GM19438 (cell line): Measurements from ENCODE around the gene RNASE8.

Source experiments
- ATAC-seq: cut with Tn5 transposase; IDR thresholded peaks from one replicate; pipeline ENCODE4 v1.9.1; 2021; ENCODE audit warnings: low read depth; ENCODE audit not compliant: unreplicated experiment

The RNASE8 gene

DNA sequence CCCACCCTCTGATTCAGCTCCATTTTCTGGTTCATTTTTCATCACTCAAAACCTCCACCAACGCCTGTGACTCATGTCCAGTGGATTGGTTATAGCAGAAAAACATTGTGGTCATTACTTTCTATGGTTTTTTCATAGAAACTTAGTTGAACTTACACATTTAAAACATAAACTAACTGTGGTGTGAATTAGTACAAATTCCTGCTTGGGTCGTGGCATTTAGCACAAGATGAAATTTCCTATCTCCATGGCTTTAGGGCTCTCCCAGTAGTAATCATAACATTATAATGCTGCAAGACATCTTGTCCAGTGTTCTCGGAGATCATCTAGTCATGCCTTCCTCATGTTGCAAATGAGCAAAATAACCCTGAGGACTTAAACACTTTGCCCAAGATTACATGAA is 8.3 kb upstream of the RNASE8 start:
- ATAC-seq: no peak

DNA sequence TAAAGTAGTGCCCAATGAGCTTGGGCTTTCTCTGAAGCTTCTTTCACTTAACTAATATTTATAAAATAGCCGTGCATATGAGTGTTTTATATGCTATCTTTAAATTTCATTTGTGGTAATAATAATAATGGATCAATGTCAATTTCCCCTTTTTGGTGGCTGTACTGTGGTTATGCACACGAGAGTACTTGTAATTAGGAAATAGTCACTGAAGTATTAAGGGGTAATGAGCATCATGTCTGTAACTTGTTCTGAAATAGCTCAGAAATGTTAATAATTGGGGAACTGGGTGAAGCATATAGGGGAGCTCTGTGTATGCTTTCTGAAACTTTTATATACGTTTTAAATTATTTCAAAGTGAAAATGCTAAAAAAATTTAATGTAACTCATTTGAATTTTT is 7.0 kb upstream of the RNASE8 start:
- no peak for ATAC-seq

DNA sequence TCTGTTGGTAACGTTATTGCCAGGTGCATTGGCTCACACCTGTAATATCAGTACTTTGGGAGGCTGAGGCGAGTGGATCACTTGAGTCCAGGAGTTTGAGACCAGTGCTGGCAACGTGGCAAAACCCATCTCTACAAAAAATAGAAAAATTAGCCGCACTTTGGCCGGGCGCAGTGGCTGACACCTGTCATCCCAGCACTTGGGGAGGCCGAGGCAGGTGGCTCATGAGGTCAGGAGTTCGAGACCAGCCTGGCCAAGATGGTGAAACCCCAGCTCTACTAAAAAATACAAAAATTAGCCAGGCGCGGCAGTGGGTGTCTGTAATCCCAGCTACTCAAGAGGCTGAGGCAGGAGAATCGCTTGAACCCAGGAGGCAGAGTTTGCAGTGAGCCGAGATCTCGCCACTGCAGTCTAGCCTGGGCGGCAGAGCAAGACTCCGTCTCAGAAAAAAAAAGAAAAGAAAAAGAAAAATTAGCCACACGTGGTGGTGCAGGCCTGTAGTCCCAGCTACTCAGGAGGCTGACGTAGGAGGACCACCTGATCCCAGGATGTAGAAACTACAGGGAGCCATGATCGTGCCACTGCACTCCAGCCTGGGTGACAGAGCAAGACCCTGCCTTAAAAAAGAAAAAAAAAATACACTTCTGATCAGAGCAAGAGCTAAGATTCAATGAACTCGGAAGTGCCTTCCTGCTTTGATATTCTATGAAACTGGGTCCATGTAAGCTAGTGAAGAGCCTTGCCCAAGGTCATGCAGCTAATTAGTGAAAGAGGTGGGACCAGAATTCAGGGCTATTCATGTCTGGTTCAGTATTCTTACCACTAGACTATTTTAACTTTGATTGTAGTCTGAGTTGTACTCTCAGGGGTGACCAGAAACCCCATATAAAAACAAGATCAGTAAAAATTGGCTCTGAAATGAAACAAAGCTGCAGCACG is 4.2 kb upstream of the RNASE8 start:
- no peak for ATAC-seq

DNA sequence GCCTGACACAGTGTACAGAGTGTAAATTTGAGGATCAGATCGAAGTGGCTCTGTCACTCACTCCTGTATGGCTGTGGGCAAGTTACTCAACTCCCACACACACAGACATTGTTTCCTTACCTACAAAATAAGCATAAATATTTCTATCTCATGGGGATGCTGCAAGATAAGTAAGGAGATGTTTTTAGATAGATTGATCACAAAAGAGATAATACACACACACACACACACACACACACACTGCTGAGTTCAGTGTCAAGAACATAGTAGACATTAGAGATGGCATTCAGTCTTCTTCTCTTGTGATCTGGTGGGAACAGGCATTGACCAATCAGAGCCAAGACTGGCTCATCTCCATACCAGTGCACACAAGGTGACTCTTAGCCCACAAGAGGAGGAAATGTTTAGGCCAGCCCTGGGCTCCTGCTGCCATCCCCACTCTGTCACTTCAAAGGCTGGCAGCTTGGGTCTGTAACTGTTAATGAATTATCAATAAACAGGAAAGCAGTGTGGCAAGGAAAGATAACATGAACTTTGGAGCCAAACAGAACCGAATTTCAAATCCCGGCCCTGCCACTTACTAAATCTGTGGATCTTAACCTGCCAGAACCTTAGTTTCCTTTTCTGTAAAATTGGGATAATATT is 3.4 kb upstream of the RNASE8 start:
- ATAC-seq: no peak

DNA sequence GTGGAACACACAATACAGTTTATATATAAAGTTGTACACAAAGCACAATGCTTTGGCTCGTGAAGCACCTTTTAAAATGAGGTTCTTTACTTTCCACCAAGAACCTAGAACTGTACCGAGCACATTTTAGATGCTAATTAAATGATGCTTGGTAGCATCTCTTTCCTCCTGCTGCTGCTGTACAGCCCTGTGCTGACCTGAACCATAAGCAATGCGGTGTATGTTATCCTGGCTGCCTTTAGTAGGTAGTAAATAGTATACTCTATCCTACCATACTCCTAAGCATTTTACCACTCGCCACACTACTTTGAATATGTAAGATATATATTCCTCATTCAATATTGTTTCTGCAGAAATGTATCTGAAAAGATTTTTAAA is 2.9 kb upstream of the RNASE8 start:
- no peak for ATAC-seq

DNA sequence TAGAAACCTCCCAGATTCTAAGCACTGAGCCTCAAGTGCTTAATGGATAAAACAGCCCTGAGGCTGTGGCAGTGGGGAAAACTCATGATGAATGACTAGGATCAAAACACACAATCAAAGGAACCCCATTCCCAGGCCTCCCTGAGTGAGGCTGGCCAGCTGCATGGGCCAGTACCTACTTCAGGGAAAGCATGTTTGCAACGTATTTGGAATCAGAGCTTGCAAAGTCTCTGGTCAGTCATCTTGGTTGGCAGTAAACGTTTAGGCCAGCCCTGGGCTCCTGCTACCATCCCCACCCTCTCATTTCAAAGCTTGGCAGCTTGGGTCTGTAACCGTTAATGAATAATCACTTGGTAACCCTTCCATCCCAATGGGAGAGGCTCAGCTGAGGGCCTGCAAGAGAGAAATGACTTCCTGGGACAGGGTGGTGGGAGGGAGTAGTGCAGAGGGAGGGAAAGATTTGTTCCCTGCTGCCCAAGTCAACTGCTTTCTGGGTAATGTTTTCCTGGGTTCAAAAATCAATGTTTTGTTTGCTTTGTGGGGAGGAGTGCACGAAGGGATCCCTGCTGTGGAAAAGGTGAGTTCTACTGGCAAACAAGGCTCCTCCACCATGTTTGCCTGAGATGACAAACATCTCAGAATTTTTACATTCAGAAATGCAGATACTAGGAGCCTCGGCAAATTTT is 2.0 kb upstream of the RNASE8 start:
- ATAC-seq: no peak

DNA sequence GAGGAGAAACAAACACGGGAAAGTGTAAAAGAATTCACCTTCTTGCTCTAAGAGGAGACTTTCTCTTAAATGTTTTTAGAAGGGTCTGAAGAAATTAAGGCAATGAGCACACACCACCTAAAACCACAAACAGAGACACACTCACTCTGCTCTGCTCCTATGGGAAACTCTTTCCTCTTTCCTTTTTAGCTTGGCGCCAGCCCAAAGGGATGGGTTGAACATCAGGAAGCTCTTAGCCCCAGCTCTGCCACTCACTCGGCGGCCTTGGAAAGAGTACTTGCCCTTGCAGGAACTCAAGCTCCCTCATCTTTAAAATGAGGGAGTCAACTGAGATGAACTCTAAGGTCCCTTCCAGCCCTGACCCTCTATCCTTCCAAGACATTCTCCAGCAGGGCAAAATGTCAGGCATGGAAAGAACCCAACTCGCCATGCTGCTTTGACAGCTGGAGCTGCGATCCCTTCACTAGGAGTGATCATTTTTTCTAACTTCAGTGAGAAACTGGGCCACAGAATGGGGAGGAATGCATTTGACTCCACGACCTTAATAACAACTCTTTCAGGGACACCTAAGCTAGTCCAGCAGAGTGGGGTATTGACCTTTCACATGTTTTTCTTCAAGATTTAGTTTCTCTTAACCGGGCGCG is 980 bp upstream of the RNASE8 start:
- ATAC-seq: no peak

DNA sequence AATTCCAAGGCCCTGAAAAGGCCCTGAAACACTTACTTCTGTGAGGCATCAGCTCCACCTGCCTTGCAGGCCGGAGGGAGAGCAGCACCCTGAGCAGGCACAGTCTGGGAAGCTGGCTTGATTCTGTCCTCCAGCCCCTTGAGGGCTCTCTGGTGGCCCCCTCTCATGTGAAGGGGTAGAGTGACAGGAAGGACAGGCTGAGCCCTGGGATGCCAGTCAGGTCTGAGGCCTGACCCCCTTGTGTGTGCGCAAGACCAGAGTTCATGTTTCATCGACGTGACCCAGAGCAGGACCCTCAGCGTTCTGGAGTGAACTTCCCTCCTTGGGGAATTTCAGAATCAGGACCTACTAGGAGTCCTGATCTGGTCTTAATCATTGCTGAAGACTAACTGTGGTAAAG is 1.3 kb downstream of the RNASE8 start:
- ATAC-seq: no peak

DNA sequence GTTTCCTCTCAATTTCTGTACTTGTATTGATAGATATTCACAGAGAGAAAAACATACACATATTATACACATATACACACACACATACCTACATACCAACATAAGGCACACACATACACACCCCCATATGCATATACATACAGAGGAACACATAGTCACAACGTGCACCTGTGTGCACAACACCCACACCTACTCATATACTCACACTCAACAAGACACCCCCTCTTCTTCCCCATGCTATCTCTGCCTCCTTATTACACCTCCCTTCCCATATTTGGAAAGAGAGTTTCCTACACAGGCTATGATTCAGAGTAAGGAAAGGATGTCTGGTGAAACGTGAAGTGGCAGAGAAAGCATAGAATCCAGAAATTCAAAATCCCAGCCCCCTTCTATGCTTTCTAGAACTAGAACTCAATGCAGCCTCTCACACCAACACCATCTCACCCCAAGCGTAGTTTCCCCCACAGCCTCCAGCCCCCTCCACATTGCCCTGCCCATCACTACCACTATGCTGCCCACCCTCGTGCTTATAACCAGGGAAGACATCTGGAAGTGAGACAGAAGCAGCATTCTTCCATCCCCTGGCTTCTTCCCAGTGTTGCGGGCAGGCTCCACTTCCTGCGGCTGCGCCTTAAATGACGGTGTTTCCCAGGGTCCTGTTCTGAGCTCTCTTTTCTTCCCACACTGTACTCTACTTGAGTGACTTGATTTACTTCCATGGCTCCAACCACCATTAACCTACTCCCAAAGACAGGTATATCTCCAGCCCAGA is 2.4 kb downstream of the RNASE8 start:
- ATAC-seq: no peak

DNA sequence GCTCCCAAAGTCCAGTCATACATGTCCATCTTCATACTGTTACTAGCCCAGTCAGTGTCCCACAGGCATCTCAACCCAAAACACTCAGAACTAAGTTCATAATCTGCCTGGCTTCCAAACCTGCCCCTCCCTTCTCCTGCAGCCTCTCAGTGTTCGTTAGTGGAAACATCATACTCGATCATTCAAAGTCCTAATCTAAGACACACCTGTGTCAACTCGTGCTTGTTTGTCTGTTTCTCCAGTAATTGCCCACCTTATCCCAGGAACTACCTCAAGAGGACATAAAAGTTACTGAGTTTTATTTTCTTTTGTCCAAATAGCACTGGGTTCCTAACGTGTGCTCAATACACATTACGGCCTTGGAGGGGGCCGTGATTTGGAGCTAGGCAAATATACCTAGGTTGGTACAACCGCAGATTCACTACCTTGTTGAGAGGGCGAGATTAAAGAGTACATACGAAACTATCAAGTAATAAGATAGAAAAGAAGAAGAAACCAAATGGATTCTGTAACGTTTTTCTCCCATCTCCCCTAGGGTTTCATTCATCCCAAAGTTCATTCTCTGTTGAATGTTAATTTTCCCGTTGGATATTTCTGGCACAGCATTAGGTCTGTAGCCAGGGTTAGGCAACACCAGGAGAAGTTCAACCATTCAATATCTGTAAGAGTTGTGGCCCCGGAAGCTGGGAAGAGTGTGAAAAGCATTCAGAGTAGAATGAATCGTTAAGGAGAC is 3.2 kb downstream of the RNASE8 start:
- no peak for ATAC-seq

DNA sequence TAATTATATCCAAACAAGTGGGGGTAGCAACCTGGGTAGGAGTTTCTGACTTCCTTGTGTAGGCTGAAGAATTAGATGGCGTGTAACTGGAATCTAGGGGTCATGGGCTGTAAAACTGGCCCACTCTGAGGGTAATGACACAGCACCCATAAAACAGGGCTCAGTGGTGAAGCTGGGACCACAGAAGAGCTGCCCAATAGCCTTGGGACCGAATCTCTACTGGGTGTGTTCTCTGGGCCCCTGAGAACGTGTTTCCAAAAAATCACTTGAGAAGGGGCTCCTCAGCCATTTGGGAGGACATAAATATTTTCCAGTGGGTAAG is 3.7 kb downstream of the RNASE8 start:
- no peak for ATAC-seq

DNA sequence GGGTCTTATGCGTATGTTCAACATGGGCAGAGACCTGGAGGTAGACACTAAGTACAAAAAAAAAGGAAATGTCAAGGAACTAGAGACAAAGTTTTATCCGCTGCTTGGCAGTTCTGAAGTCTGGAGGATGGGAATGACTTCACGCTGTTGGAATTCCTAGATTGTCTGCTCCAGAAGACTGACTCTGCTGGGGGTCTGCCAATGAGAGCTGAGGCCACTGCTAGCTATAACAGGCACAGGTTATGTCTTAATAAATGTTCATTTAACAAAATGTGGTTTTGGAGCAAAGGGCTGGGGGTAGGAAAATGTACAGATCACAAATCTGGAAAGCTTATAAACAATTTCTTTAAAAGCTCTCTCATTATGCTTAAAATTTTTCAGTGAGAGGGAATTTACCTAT is 5.9 kb downstream of the RNASE8 start:
- ATAC-seq: no peak

DNA sequence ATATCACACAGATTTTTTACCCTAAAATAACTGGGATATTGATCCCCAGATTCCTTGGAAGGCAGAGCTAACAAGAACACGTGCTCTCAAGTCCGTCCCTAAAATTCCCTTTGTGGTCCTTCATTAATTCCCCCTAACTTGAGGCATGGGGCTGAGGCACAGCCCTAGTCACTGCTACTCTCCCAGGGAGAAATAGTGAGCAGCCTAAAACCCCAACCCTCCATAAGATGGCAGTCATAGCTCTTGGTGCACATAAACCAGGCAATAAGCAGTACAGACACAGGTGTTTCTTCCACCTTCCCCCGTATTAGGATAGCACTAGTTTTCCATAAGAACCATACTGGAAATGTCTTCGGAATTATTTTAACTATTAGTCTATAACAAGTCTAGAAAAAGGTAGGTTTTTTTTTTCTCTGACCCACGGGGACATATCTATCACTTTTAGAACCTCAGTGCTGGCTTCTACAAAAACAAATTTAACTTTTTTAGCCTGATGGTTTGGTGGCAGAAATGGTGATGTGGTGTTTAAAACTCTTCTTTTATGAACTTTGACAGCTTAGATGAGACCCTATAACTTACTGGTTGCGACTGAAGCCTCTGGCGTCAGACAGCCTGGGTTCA is 9.4 kb downstream of the RNASE8 start:
- no peak for ATAC-seq

DNA sequence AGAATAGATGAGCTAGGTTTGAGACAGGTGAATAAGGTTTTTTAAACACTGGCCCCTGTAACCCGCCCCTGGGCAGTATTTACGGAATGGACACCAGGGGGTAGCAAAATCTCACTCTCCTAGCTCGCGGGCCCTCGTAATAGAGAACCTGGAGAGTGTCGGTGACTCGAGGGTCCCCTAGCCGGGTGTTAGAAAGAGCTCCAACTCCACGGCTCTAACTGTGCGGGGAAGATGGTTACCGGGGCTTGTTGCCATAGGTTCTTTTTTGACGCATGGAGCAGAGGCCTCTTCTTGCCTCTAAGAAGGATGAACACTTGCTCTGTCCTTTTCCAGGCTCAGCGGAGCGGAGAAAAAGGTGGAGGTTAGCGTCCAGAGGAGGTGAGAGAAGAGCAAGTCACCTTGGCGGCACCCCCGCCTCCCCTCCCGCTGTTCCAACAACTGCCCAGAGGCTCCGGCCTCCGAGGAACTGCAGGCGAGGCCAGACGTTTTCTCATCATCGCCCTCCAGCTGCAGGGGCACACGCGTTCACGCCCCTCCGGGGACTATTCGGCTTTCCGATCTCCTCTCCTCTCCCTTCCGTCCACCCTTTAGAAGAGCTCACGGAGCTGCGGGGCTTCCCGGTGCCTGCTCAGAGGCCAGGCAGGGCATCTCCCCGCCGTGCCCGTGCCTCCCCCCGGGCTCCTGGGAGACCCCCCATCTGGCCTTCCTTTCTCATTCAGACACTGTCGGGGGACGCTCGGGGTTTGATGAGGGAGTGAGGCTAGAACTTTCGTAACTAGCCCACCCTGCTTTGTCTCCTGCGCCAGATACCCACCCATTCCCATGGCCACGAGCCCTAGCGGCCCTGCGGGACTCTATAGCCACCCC is 11.1 kb downstream of the RNASE8 start:
- ATAC-seq: no peak

DNA sequence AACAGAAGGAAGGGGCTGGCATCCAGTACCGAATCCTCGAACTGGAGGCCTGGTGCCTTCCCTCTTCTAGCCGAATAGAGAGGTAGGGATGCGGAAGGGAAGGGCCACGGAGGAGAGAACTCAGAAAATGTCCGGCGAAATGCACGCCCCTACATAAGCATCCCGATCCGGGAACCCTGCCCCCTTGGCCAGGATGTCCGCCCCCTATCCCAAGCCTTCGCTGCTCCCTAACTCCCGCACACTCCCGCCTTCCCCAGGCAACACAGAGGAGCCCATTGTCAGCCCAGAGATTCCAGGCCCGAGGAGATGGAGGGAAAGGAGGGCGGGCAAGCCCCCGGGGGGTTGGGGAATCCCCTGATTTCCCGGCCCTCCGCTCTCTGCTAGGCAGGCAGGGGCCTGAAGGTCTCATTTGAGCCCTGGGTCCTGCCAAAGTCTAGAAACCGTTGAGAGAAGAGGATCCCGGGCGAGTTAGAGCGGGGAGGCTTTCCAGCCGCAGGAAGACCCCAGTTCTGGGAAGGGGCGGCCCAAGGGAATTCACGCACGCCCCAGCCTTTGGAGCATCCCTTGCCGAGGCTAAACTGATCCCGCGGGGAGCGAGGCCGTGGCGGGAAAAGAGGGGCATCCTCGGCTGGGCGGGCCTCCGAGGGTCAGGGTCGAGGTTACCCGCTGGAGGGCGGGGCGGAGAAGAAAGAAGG is 11.9 kb downstream of the RNASE8 start:
- ATAC-seq: no peak

DNA sequence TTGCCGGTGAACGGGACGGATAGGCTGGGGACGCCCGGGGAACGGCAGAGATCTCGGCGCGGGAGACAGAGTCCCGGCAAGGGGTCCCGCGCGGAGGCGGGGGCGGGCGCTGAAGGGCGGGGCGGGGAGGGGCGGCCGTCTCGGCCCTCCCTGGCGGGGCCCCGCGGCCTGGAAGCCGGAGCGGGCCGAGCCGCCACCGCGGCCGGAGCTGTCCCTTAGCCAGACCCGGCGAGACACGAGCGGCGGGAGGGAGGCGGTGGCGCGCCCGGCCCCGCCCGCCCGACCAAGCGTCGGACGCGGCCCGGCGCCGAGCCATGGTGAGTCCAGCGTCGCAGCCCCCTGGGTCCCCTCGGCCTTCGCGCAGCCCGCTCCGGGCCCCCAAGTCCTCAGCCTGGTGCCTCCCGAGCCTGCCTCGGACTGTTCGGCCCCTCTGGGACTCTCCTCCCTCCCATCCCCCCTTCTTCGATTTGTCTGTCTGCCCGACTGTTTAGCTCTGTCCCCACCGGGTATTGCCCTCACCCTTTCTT is 12.5 kb downstream of the RNASE8 start, which contains the start of gene ARHGEF40:
Gene ARHGEF40 (plus strand): TSS at position 222 of the 527 bp plus-strand sequence. CDS start 93 bp downstream, at position 315.
- peak; percentile 19 for ATAC-seq

DNA sequence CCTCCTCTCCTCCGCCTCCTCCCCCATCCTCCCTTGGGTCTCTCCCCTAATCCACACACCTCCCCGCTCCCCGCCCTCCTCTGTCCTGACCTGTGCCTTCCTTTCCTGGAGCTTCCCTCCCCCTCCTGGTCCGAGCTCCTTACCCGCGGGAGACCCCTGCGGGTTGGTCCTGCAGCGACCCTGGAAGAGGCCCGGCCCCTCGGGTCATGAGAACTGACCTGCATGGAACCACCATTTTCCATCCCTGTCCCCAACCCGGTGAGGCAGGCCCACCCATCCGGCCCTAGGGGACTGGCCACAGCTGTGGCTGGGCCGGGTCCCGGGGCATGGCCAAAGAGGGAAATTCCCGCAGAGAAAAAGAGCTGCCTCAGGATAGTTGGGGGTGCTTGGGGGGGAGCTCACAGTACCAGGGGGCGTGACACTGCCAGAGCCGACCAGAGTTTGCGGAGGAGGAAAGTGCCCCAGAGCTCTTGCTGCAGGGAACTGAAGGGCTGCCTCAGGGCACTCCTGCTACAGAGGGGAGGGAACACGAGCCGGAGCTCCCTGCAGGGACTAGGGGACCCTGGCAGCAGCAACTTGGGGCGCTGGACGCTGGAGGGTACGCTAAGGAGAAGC is 13.1 kb downstream of the RNASE8 start:
- ATAC-seq: peak; percentile 5
